Measurements from ENCODE around the gene HTR3D.

Gene HTR3D

GRCh38 chr3:184015381-184016019 is 16.0 kb upstream of the HTR3D start:
- no peaks in the 10 kb centered on the region for H3K9me3 ChIP-seq (ENCODE audit: insufficient read depth, low read length)
- no peak overlapping the region for H3K4me3 ChIP-seq (ENCODE audit: insufficient read depth, low read length, poor library complexity, severe bottlenecking)
- H4K20me1 ChIP-seq (ENCODE audit: low read depth, low read length): no peaks in the 10 kb centered on the region
- no peak overlapping the region for H3K27ac ChIP-seq (ENCODE audit: low read depth, low read length)
- H3K27me3 ChIP-seq (ENCODE audit: low read length): no peaks in the 10 kb centered on the region
- H3K4me2 ChIP-seq (ENCODE audit: low read depth, low read length, poor library complexity, severe bottlenecking): peak overlapping the region; percentile 77
- 0 out of 2 replicates have a peak, but pooled peaks cover 8% of the 10 kb centered on the region for H3F3A ChIP-seq (ENCODE audit: insufficient read depth)
- 0 out of 2 replicates have a peak, but pooled peaks cover 4% of the 10 kb centered on the region for H3K36me3 ChIP-seq (ENCODE audit: low read length)
- TF ChIP-seq CTCF (IDR thresholded peaks at IDR 0.05; ENCODE audit: insufficient read depth, low read length, poor library complexity, severe bottlenecking) (no peak), EZH2phosphoT487 (conservative IDR thresholded peaks at IDR 0.05; ENCODE audit: low read length) (no peak)
- no peaks in the 10 kb centered on the region for H3K79me2 ChIP-seq (ENCODE audit: insufficient read depth, low read length)
- no peak overlapping the region for H3K9ac ChIP-seq (ENCODE audit: low read length)
- H3K9me2 ChIP-seq (replicated peaks; ENCODE audit: insufficient read depth, low read length): no peaks in the 10 kb centered on the region
- no peak overlapping the region for H2AFZ ChIP-seq (ENCODE audit: low read depth, low read length, severe bottlenecking)

- Histone ChIP-seq H3K9ac (ENCODE audit: low read length) (no peak overlapping the region), H3F3A (ENCODE audit: insufficient read depth) (0 out of 2 replicates have a peak, but pooled peaks cover 8% of the 10 kb centered on the region), H3K4me2 (ENCODE audit: low read depth, low read length, poor library complexity, severe bottlenecking) (peak overlapping the region; percentile 77), H3K9me2 (replicated peaks; ENCODE audit: insufficient read depth, low read length) (no peaks in the 10 kb centered on the region), H2AFZ (ENCODE audit: low read depth, low read length, severe bottlenecking) (no peak overlapping the region), H3K4me3 (ENCODE audit: insufficient read depth, low read length, poor library complexity, severe bottlenecking) (no peak overlapping the region), H3K27me3 (ENCODE audit: low read length) (no peaks in the 10 kb centered on the region), H3K9me3 (ENCODE audit: insufficient read depth, low read length) (no peaks in the 10 kb centered on the region), H3K79me2 (ENCODE audit: insufficient read depth, low read length) (no peaks in the 10 kb centered on the region), H4K20me1 (ENCODE audit: low read depth, low read length) (no peaks in the 10 kb centered on the region), H3K27ac (ENCODE audit: low read depth, low read length) (no peak overlapping the region), H3K36me3 (ENCODE audit: low read length) (0 out of 2 replicates have a peak, but pooled peaks cover 4% of the 10 kb centered on the region)
- TF ChIP-seq EZH2phosphoT487 (conservative IDR thresholded peaks at IDR 0.05; ENCODE audit: low read length) (no peak), CTCF (IDR thresholded peaks at IDR 0.05; ENCODE audit: insufficient read depth, low read length, poor library complexity, severe bottlenecking) (no peak)
These were observed 15.4 kb upstream of the HTR3D start for GRCh38 chr3:184016169-184016570.

GRCh38 chr3:184016811-184017671 is 14.5 kb upstream of the HTR3D start:
- H3K36me3 ChIP-seq (ENCODE audit: low read length): 0 out of 2 replicates have a peak, but pooled peaks cover 4% of the 10 kb centered on the region
- H3K4me2 ChIP-seq (ENCODE audit: low read depth, low read length, poor library complexity, severe bottlenecking): peak overlapping the region; percentile 77
- H3K27ac ChIP-seq (ENCODE audit: low read depth, low read length): no peak overlapping the region
- H3F3A ChIP-seq (ENCODE audit: insufficient read depth): 0 out of 2 replicates have a peak, but pooled peaks cover 8% of the 10 kb centered on the region
- H3K9me2 ChIP-seq (replicated peaks; ENCODE audit: insufficient read depth, low read length): no peaks in the 10 kb centered on the region
- H3K4me3 ChIP-seq (ENCODE audit: insufficient read depth, low read length, poor library complexity, severe bottlenecking): peak overlapping the region; percentile 84
- TF ChIP-seq EZH2phosphoT487 (conservative IDR thresholded peaks at IDR 0.05; ENCODE audit: low read length) (no peak), CTCF (IDR thresholded peaks at IDR 0.05; ENCODE audit: insufficient read depth, low read length, poor library complexity, severe bottlenecking) (peak; percentile 97)
- no peaks in the 10 kb centered on the region for H3K27me3 ChIP-seq (ENCODE audit: low read length)
- H3K9me3 ChIP-seq (ENCODE audit: insufficient read depth, low read length): no peaks in the 10 kb centered on the region
- H3K79me2 ChIP-seq (ENCODE audit: insufficient read depth, low read length): no peaks in the 10 kb centered on the region
- H3K9ac ChIP-seq (ENCODE audit: low read length): peak overlapping the region; percentile 85
- no peaks in the 10 kb centered on the region for H4K20me1 ChIP-seq (ENCODE audit: low read depth, low read length)
- H2AFZ ChIP-seq (ENCODE audit: low read depth, low read length, severe bottlenecking): peak overlapping the region; percentile 99

Measured in SU-DHL-6 (cell line).